SK-N-SH (cell line): ENCODE results near the gene CEP57. TPM values are rescaled to one million over a fixed set of nuclear protein-coding genes. Genes with fewer than 3 reads are reported as not detected.
"Not testable (repeated sequence)": the region's sequence is repeated elsewhere in the genome, so short reads cannot be mapped to it uniquely, and the experiment has no call there.

Experiments used
- CTCF ChIA-PET: fragments of 300-600, 350-600 bp; formaldehyde crosslinking; extraction: SDS; loops from one replicate; lab custom pipeline; 2021; lab: Yijun Ruan, JAX
- POLR2A ChIA-PET: fragments of 350-600 bp; sonication (Branson Sonifier 250); formaldehyde crosslinking; extraction: SDS; loops from one replicate; lab custom pipeline; 2020; ENCODE audit warnings: antibody characterized with exemption, inconsistent platforms; lab: Yijun Ruan, JAX
- DNase-seq: peaks from one replicate; pipeline ENCODE4 v3.0.0; 2012
- H2AFZ ChIP-seq: fragments of 200-600 bp; sonication (generic); 2 replicates; pipeline ENCODE4 v1.8.1; 2016; ENCODE audit warnings: antibody characterized with exemption, mild to moderate bottlenecking, low read depth
- H3F3A ChIP-seq: fragments of 200-600 bp; sonication (generic); replicated peaks from 2 replicates; pipeline ENCODE3; 2016; ENCODE audit warnings: antibody characterized with exemption, mild to moderate bottlenecking; ENCODE audit not compliant: insufficient read depth
- H3K27ac ChIP-seq, 2 experiments: fragments of 200-500 bp in 1 of 2; fragments of 200-600 bp in 1 of 2; sonication (Bioruptor generic) in 1 of 2; sonication (generic), shearing (Covaris generic) in 1 of 2; 2 replicates each; pipeline versions ENCODE4 v1.5.1 to v1.6.1; 2014 to 2016; ENCODE audit warnings: low read depth in 2 of 2, inconsistent platforms in 1 of 2, low read length in 1 of 2, mild to moderate bottlenecking in 1 of 2, mixed read lengths in 1 of 2
- H3K27me3 ChIP-seq: fragments of 200-600 bp; sonication (generic), shearing (Covaris generic); 2 replicates; pipeline ENCODE4 v1.6.1; 2016; ENCODE audit warnings: mixed run types; ENCODE audit not compliant: insufficient read depth
- H3K36me3 ChIP-seq, 2 experiments: fragments of 200-500 bp in 1 of 2; fragments of 200-600 bp in 1 of 2; sonication (Bioruptor generic) in 1 of 2; sonication (generic) in 1 of 2; replicated peaks in 1 of 2; 2 replicates each; pipeline versions ENCODE3 to v1.5.1; 2014 to 2016; ENCODE audit warnings: low read length in 1 of 2, mild to moderate bottlenecking in 1 of 2; ENCODE audit not compliant: insufficient read depth in 2 of 2, control insufficient read depth in 1 of 2
- H3K4me1 ChIP-seq, 2 experiments: fragments of 200-500 bp in 1 of 2; fragments of 200-600 bp in 1 of 2; sonication (Bioruptor generic) in 1 of 2; sonication (generic), shearing (Covaris generic) in 1 of 2; 2 replicates each; pipeline versions ENCODE4 v1.5.1 to v1.6.1; 2014 to 2016; ENCODE audit warnings: low read depth in 1 of 2, low read length in 1 of 2, mixed run types in 1 of 2; ENCODE audit not compliant: insufficient read depth in 2 of 2, control insufficient read depth in 1 of 2
- H3K4me2 ChIP-seq: fragments of 200-600 bp; sonication (generic), shearing (Covaris generic); 2 replicates; pipeline ENCODE4 v1.6.1; 2017; ENCODE audit warnings: mixed run types
- H3K4me3 ChIP-seq, 2 experiments: fragments of 200-500 bp in 1 of 2; fragments of 200-600 bp in 1 of 2; sonication (Bioruptor generic) in 1 of 2; sonication (generic), shearing (Covaris generic) in 1 of 2; 2 replicates each; pipeline versions ENCODE4 v1.5.1 to v1.8.1; 2014 to 2016; ENCODE audit warnings: low read depth in 2 of 2, inconsistent platforms in 1 of 2, low read length in 1 of 2, mild to moderate bottlenecking in 1 of 2, mixed read lengths in 1 of 2, moderate library complexity in 1 of 2
- H3K79me2 ChIP-seq: fragments of 200-600 bp; sonication (generic); 2 replicates; pipeline ENCODE4 v1.8.1; 2017; ENCODE audit warnings: mild to moderate bottlenecking; ENCODE audit not compliant: insufficient read depth
- H3K9ac ChIP-seq: fragments of 200-600 bp; sonication (generic); 2 replicates; pipeline ENCODE4 v1.6.1; 2017; ENCODE audit warnings: mixed run types
- H3K9me2 ChIP-seq: fragments of 200-600 bp; sonication (generic); 2 replicates; pipeline ENCODE4 v1.6.1; 2017; ENCODE audit warnings: mixed run types
- H3K9me3 ChIP-seq: fragments of 200-600 bp; sonication (generic); 2 replicates; pipeline ENCODE4 v1.6.1; 2017; ENCODE audit warnings: mixed run types, mild to moderate bottlenecking, moderate library complexity
- H4K20me1 ChIP-seq: fragments of 200-600 bp; sonication (generic); 2 replicates; pipeline ENCODE4 v1.6.1; 2017; ENCODE audit warnings: mild to moderate bottlenecking, mixed run types; ENCODE audit not compliant: insufficient read depth
- EP300 ChIP-seq, 2 experiments: IDR thresholded peaks; 2 replicates each; pipeline versions ENCODE4 v1.4.0 to v1.6.1; 2012; ENCODE audit warnings: borderline replicate concordance in 1 of 2, low read depth in 1 of 2, low read length in 1 of 2
- FOXJ3 ChIP-seq: sonication (generic); formaldehyde crosslinking; IDR thresholded peaks from 2 replicates; pipeline ENCODE4 v1.5.1; 2020; ENCODE audit warnings: mild to moderate bottlenecking, missing genetic modification reagents
- GABPA ChIP-seq: IDR thresholded peaks from 2 replicates; pipeline ENCODE4 v1.4.0; 2012; ENCODE audit warnings: low read depth, mild to moderate bottlenecking
- GATA2 ChIP-seq: sonication (generic); formaldehyde crosslinking; IDR thresholded peaks from 2 replicates; pipeline ENCODE4 v1.5.0; 2020; ENCODE audit warnings: mild to moderate bottlenecking, missing genetic modification reagents
- MXI1 ChIP-seq: IDR thresholded peaks from 2 replicates; pipeline ENCODE4 v1.6.1; 2012; ENCODE audit warnings: mild to moderate bottlenecking, low read depth, low read length, improper control_type of control experiment
- POLR2AphosphoS5 ChIP-seq: IDR thresholded peaks from 2 replicates; pipeline ENCODE4 v1.6.1; 2012; ENCODE audit warnings: low read depth, low read length
- RAD21 ChIP-seq: IDR thresholded peaks from 2 replicates; pipeline ENCODE4 v1.6.1; 2012; ENCODE audit warnings: mild to moderate bottlenecking, low read length
- RCOR1 ChIP-seq: fragments of 150-350 bp; IDR thresholded peaks from 2 replicates; pipeline ENCODE4 v1.6.1; 2017; ENCODE audit warnings: antibody characterized with exemption, low read length
- RFX5 ChIP-seq: IDR thresholded peaks from 2 replicates; pipeline ENCODE4 v1.6.1; 2012; ENCODE audit warnings: mild to moderate bottlenecking, improper control_type of control experiment, low read length
- RXRA ChIP-seq: IDR thresholded peaks from 2 replicates; pipeline ENCODE4 v1.4.0; 2012; ENCODE audit warnings: low read depth, mild to moderate bottlenecking, borderline replicate concordance
- SMC3 ChIP-seq: IDR thresholded peaks from 2 replicates; pipeline ENCODE4 v1.6.1; 2012; ENCODE audit warnings: low read depth, low read length, improper control_type of control experiment
- TAF1 ChIP-seq: IDR thresholded peaks from 2 replicates; pipeline ENCODE4 v1.6.1; 2012; ENCODE audit warnings: low read depth, mild to moderate bottlenecking, low read length, moderate library complexity, borderline replicate concordance
- TCF12 ChIP-seq: IDR thresholded peaks from 2 replicates; pipeline ENCODE4 v1.4.0; 2012
- WGBS: methylation state at CpG from one replicate; pipeline ENCODE4 v1.1.6; 2017; ENCODE audit warnings: low lambda C conversion rate; 5-methylcytosine and 5-hydroxymethylcytosine counted together
- polyA plus RNA-seq, 3 experiments: library from polyadenylated mRNA; depleted of rRNA; stranded (reverse); fragments of >200 nt; gene quantifications; 2 replicates each; pipeline ENCODE4 v1.2.3, GENCODE V29; 2012
- TF ChIP-seq, protein P1 (sequence below): IDR thresholded peaks from 2 replicates; pipeline ENCODE4 v1.4.0; 2012; ENCODE audit warnings: low read depth
- TF ChIP-seq, protein P2 (sequence below): IDR thresholded peaks from 2 replicates; pipeline ENCODE4 v1.6.1; 2012; ENCODE audit warnings: mild to moderate bottlenecking, low read depth, low read length, moderate library complexity
- TF ChIP-seq, protein P3 (sequence below): fragments of 150-350 bp; IDR thresholded peaks from 2 replicates; pipeline ENCODE4 v1.6.1; 2016; ENCODE audit warnings: mild to moderate bottlenecking, low read depth, low read length
- TF ChIP-seq, protein P4 (sequence below): fragments of 200-600 bp; sonication (generic); IDR thresholded peaks from 2 replicates; pipeline ENCODE4 v1.6.1; 2017; ENCODE audit warnings: antibody characterized with exemption, mild to moderate bottlenecking, moderate library complexity

Gene CEP57
- polyA plus RNA-seq, 1 of the 3 experiments (the other 2 are of a cell fraction), result 12.2 TPM

DNA sequence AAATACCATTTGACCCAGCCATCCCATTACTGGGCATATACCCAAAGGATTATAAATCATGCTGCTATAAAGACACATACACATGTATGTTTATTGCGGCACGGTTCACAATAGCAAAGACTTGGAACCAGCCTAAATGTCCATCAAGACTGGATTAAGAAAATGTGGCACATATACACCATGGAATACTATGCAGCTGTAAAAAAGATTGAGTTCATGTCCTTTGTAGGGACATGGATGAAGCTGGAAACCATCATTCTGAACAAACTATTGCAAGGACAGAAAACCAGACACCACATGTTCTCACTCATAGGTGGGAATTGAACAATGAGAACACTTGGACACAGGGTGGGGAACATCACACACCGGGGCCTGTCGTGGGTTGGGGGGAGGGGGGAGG lies 20.8 kb downstream of the CEP57 start:
- WGBS, result 93% methylated on average over 4 of the region's 4 CpGs
- H3K4me1 ChIP-seq, H3K4me2 ChIP-seq, H3K27ac ChIP-seq, H3F3A ChIP-seq, POLR2A ChIA-PET, H4K20me1 ChIP-seq, H2AFZ ChIP-seq, CTCF ChIA-PET, H3K9me2 ChIP-seq, DNase-seq, H3K4me3 ChIP-seq, H3K27me3 ChIP-seq, H3K9ac ChIP-seq, H3K9me3 ChIP-seq, H3K79me2 ChIP-seq: not testable (repeated sequence)
- peaks cover 13 to 28% of the 10 kb centered on the region in 2 experiments for H3K36me3 ChIP-seq

DNA sequence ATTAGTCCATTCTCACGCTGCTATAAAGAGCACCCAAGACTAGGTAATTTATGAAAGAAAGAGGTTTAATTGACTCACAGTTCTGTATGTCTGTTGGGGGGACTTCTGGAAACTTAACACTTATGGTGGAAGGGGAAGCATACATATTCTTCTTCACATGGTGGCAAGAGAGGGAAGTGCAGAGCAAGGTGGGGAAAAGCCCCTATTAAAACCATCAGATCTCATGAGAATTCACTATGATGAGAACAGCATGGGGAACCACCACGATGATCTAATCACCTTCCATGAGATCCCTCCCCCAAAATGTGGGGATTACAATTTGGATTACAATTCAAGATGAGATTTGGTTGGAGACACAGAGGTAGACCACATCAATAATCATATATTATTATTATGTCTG lies 25.7 kb downstream of the CEP57 start:
- POLR2A ChIA-PET, result no interaction called here
- Histone ChIP-seq H3F3A (peaks cover 4% of the 10 kb centered on the region), H3K79me2 (no peaks in the 10 kb centered on the region)
- TF ChIP-seq TAF1, result no peak
- TF ChIP-seq, all 33 proteins: peak for 0
- H3K4me1 ChIP-seq, result no peaks in the 10 kb centered on the region
- no peak overlapping the region for H2AFZ ChIP-seq
- no peaks in the 10 kb centered on the region for H3K9me3 ChIP-seq
- 91% methylated on average over 2 of the region's 2 CpGs for WGBS
- peaks cover 37 to 44% of the 10 kb centered on the region in 2 experiments for H3K36me3 ChIP-seq
- no peaks in the 10 kb centered on the region for H3K27me3 ChIP-seq
- no peak overlapping the region for H3K4me3 ChIP-seq
- no peak overlapping the region for H3K4me2 ChIP-seq
- H3K9me2 ChIP-seq, result no peaks in the 10 kb centered on the region
- H3K9ac ChIP-seq, result no peak overlapping the region
- no peaks in the 10 kb centered on the region for H4K20me1 ChIP-seq
- no peak for DNase-seq
- CTCF ChIA-PET, result interaction anchor here (1.4 kb wide), 1 partner anchor 12 kb away, joined by 3 read pairs; no protein-coding TSS in a partner anchor
- no peak overlapping the region for H3K27ac ChIP-seq

DNA sequence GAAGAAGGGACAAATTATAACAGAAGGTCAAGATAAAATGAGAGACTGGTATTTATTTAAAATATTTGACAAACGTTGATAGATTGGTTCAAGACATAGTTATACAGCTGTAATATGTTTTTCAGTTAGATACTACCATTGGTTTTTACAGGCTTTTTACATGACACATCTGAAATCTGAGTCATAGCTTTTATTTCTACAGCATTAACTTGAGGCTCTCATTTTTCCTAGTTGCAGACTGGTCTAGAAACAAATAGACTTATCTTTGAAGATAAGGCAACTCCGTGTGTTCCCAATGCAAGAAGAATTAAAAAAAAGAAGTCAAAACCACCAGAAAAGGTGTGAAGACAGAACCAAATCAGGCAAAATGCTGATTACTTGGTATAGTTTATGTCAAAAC lies 31.3 kb downstream of the CEP57 start:
- 42% methylated on average over 2 of the region's 2 CpGs for WGBS
- peaks cover 7% of the 10 kb centered on the region for H3F3A ChIP-seq
- POLR2A ChIA-PET, result no interaction called here
- no peak overlapping the region for H2AFZ ChIP-seq
- no peaks in the 10 kb centered on the region for H3K9me3 ChIP-seq
- no peaks in the 10 kb centered on the region for H3K4me1 ChIP-seq
- H3K9me2 ChIP-seq, result no peaks in the 10 kb centered on the region
- no peak overlapping the region for H3K9ac ChIP-seq
- H3K79me2 ChIP-seq, result no peaks in the 10 kb centered on the region
- H4K20me1 ChIP-seq, result no peaks in the 10 kb centered on the region
- no peak overlapping the region for H3K4me3 ChIP-seq
- CTCF ChIA-PET, result no interaction called here
- peaks cover 56 to 75% of the 10 kb centered on the region in 2 experiments for H3K36me3 ChIP-seq
- no peak overlapping the region for H3K4me2 ChIP-seq
- DNase-seq, result no peak
- H3K27me3 ChIP-seq, result no peaks in the 10 kb centered on the region
- H3K27ac ChIP-seq, result peak overlapping the region in 1 of 2 experiments; percentile 10; a peak in 1 of 4 replicates
- TF ChIP-seq RAD21, result no peak
- TF ChIP-seq FOXJ3 (CRISPR knock-in tag), result no peak
- TF ChIP-seq GATA2 (CRISPR knock-in tag), result no peak
- TF ChIP-seq GABPA, result no peak
- TF ChIP-seq, protein P1, sequence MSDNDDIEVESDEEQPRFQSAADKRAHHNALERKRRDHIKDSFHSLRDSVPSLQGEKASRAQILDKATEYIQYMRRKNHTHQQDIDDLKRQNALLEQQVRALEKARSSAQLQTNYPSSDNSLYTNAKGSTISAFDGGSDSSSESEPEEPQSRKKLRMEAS, result no peak
- no peak for TF ChIP-seq SMC3
- TF ChIP-seq POLR2AphosphoS5, result no peak
- no peak for TF ChIP-seq RCOR1
- TF ChIP-seq EP300 (IDR thresholded peaks at IDR 0.05; ENCODE audit: borderline replicate concordance in 1 of 2, low read depth in 1 of 2, low read length in 1 of 2), result no peak
- no peak for TF ChIP-seq MXI1
- TF ChIP-seq, protein P2, sequence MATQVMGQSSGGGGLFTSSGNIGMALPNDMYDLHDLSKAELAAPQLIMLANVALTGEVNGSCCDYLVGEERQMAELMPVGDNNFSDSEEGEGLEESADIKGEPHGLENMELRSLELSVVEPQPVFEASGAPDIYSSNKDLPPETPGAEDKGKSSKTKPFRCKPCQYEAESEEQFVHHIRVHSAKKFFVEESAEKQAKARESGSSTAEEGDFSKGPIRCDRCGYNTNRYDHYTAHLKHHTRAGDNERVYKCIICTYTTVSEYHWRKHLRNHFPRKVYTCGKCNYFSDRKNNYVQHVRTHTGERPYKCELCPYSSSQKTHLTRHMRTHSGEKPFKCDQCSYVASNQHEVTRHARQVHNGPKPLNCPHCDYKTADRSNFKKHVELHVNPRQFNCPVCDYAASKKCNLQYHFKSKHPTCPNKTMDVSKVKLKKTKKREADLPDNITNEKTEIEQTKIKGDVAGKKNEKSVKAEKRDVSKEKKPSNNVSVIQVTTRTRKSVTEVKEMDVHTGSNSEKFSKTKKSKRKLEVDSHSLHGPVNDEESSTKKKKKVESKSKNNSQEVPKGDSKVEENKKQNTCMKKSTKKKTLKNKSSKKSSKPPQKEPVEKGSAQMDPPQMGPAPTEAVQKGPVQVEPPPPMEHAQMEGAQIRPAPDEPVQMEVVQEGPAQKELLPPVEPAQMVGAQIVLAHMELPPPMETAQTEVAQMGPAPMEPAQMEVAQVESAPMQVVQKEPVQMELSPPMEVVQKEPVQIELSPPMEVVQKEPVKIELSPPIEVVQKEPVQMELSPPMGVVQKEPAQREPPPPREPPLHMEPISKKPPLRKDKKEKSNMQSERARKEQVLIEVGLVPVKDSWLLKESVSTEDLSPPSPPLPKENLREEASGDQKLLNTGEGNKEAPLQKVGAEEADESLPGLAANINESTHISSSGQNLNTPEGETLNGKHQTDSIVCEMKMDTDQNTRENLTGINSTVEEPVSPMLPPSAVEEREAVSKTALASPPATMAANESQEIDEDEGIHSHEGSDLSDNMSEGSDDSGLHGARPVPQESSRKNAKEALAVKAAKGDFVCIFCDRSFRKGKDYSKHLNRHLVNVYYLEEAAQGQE, result no peak
- TF ChIP-seq RXRA, result no peak
- peak; percentile 23; the same call in 1 of the 2 replicates for TF ChIP-seq TCF12
- TF ChIP-seq, protein P3, sequence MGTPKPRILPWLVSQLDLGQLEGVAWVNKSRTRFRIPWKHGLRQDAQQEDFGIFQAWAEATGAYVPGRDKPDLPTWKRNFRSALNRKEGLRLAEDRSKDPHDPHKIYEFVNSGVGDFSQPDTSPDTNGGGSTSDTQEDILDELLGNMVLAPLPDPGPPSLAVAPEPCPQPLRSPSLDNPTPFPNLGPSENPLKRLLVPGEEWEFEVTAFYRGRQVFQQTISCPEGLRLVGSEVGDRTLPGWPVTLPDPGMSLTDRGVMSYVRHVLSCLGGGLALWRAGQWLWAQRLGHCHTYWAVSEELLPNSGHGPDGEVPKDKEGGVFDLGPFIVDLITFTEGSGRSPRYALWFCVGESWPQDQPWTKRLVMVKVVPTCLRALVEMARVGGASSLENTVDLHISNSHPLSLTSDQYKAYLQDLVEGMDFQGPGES, result no peak
- no peak for TF ChIP-seq RFX5
- TF ChIP-seq, protein P4, sequence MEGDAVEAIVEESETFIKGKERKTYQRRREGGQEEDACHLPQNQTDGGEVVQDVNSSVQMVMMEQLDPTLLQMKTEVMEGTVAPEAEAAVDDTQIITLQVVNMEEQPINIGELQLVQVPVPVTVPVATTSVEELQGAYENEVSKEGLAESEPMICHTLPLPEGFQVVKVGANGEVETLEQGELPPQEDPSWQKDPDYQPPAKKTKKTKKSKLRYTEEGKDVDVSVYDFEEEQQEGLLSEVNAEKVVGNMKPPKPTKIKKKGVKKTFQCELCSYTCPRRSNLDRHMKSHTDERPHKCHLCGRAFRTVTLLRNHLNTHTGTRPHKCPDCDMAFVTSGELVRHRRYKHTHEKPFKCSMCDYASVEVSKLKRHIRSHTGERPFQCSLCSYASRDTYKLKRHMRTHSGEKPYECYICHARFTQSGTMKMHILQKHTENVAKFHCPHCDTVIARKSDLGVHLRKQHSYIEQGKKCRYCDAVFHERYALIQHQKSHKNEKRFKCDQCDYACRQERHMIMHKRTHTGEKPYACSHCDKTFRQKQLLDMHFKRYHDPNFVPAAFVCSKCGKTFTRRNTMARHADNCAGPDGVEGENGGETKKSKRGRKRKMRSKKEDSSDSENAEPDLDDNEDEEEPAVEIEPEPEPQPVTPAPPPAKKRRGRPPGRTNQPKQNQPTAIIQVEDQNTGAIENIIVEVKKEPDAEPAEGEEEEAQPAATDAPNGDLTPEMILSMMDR, result no peak
